SHP77 (cell line): ENCODE results near the gene SCAI.
"Not testable (repeated sequence)": the region's sequence is repeated elsewhere in the genome, so short reads cannot be mapped to it uniquely, and the experiment has no call there.

Experiments used
- DNase-seq, 2 experiments: peaks; one replicate each; lab custom pipeline; 2025; lab: John Stamatoyannopoulos, UW

The SCAI gene

GRCh38 chr9:125106285-125106893 lies 36.9 kb downstream of the SCAI start:
- DNase-seq = no peak

DNA sequence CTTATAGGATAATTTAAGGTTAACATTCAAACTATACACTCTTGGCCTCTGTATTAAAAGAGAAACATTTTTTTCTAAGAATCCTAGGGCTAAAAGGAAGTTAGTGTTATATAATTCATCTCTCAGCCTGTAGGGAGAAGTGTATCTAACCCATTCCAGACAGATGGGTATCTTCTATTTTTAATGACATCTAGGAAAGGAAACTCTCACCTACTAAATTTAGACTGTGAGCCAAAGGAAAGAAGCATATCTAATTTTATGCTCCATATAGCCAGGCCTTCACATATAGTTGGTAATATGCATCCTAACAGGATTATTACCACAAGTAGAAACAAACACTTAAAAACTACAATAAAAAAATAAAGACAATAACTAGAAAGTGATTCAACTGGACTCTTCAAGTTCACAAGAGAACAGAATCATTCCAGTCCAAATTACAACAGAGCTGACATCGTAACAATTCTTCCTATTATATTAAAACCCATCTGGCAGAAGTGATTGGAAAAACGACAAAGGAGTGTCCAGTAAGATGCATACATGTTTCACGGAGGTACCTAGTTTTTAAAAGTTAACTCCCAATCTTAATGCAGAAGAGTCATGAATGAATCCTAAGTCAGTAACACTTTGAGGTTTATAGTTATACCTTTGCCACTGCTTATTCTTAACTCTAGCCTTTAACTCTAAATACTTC lies 39.4 kb downstream of the SCAI start:
- DNase-seq = no peak

DNA sequence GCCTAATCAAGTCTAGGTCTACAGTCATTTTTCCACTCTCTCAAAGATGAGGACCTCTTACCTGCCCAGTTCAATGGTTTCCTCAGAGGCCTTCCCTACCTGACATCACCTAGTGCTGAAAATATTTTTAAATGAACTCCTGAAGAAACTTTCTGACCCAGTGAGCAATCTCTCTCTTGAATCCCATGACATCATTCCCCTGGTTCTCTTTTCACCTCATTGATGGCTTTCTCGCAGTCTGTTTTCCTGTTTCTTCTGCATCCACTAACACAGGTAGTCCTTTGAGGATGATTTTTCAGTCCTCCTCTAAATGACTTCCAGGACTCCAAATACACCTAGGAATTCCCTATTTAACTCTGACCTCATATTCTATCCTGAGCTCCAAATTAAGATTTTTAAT lies 40.3 kb downstream of the SCAI start:
- DNase-seq = no peak

- DNase-seq = no peak
These were observed 42.5 kb downstream of the SCAI start for GRCh38 chr9:125100822-125101221.

GRCh38 chr9:125099816-125100215 lies 43.5 kb downstream of the SCAI start:
- no peak for DNase-seq

DNA sequence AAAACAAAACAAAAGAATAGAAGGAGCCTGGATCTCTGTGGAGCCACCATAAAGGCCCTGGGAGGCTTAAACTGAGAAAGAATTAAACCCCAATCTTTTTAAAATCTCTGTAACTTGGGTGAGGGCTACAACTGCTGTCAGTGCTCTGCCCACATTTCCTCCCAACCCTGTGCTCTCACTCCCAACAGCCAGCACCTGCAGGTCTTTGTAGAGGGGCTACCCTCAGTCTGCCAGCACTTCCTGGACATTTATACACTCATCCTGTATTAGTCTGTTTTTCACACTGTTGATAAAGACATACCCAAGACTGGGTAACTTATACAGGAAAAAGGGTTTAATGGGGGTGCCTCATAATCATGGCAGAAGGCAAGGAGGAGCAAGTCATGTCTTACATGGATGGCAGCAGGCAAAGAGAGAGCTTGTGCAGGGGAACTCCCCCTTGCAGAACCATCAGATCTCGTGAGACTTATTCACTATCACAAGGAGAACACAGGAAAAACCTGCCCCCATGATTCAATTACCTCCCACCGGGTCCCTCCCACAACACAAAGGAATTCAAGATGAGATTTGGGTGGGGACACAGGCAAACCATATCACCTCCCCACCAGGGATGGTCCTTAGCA lies 47.4 kb downstream of the SCAI start:
- DNase-seq = no peak

DNA sequence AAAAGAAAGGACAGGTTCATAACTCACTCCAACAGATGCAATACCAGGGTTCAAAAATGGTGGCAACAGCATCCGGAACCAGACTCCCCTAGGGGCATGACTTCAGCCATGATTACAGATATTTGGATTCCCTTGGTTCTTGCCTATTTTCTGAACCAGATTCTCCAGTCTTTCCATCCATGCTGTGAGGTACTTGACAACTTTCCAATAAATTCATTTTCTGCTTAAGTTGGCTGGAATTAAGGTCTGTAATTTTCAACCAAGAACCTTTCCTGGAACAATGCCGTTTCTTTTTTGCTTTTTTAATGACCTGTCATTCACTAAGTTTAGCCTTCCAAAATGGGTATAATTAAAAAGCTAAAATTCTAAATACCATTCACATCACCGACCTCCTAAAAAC lies 52.2 kb downstream of the SCAI start:
- no peak for DNase-seq

- no peak for DNase-seq
These were observed 54.0 kb downstream of the SCAI start for GRCh38 chr9:125089331-125089730.

- no peak for DNase-seq
These were observed 54.6 kb downstream of the SCAI start for GRCh38 chr9:125088752-125089151.

- DNase-seq = no peak
These were observed 57.4 kb downstream of the SCAI start for GRCh38 chr9:125085703-125086477.

GRCh38 chr9:125082197-125082596 lies 61.1 kb downstream of the SCAI start:
- not testable (repeated sequence) for DNase-seq

GRCh38 chr9:125080797-125081196 lies 62.5 kb downstream of the SCAI start:
- DNase-seq = not testable (repeated sequence)

DNA sequence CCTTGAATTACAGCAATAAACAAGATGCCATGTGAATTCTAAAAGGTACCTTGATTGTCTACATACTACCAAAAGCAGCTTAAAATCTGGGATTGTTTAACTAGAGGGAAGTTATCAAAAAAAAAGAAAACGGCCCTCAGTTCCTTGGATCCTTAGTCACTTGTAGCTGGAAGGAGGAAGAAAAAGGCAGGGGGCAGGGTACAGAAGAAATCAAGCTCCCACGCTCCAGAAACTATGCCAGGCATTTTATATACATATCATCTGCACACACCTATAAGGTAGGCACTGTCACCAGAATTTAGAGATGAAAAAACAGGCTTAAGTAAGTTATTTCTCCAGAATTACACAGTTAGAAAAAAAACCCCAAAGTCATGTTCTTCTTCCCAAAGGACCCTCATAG lies 63.4 kb downstream of the SCAI start:
- no peak for DNase-seq

- no peak for DNase-seq
These were observed 67.3 kb downstream of the SCAI start for GRCh38 chr9:125075997-125076396.

- no peak for DNase-seq
These were observed 68.4 kb downstream of the SCAI start for GRCh38 chr9:125074976-125075375.

DNA sequence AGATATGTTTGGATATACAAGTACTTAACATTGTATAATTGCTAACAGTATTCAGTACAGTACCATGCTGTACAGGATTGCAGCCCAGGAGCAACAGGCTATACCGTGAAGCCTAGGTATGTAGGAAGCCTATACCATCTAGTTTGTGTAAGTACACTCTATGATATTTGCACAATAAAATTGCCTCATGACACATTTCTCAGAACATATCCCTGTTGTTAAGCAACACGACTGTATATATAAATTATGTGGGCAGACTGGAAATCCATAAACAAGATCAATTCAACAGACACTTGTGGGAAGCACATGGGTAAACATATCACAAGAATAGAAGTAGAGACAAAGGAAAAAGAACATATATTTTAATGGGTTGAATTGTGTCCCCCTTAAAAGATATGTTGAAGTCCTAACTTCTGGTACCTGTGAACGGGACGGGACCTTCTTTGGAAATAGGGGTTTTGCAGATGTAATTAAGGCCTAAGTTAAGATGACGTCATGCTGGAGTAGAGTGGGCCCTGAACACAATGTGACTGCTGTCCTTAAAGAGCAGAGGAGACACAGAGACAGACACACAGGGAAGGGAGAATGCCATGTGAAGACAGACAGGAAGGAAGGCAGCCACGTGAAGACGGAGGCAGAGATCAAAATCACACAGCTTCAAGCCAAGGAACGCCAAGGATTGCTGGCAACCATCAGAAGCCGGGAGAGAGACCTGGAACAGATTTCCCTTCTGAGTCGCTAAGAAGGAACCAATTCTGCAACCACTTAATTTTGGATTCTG lies 76.3 kb downstream of the SCAI start:
- no peak for DNase-seq

GRCh38 chr9:125061391-125061790 lies 81.9 kb downstream of the SCAI start:
- no peak for DNase-seq

GRCh38 chr9:125049212-125050049 lies 93.9 kb downstream of the SCAI start:
- DNase-seq = no peak

DNA sequence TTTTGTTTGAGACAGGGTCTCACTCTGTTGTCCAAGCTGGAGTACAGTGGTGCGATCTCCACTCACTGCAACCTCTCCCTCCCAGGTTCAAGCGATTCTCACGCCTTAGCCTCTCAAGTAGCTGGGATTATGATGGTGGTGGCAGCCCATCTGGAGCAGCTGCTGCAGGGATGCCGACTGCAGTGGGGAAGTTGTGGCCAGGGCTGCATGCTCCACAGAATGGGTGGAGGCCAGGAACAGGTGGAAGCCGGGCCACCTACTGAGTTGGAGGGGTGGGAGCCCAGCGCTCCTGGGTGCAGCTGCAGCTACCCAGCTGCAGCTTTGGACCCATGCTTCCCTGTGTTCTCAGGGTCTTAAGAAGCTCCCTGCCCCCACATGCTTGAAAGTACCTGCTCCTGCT lies 99.7 kb downstream of the SCAI start:
- no peak for DNase-seq

DNA sequence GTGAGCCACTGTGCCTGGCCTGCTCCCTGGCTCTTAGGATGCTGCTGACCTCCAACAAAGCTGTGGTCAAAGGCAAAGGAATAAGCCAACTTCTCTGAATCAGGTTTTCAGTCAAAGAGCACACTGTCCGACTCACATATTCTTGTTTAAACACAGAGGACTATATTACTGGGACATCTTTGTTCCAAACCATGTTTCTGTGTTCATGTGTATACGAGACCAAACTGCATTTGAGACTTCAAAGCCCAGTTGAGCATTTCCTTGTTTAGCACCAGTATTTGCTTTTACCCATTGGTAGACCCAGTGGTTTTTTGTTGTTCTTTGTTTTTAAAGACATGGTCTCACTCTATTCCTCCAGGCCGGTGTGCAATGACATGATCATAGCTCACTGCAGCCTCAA lies 100.2 kb downstream of the SCAI start:
- DNase-seq = no peak

GRCh38 chr9:125038166-125038565 lies 105.2 kb downstream of the SCAI start:
- DNase-seq = no peak
